Immature natural killer cell (primary cell): ENCODE measurements around the gene MARCHF2. TPM values are rescaled to one million over a fixed set of nuclear protein-coding genes. Genes with fewer than 3 reads are reported as not detected.
A peak's percentile ranks its signal among the peaks of the same experiment; 100 is the strongest.

ENCODE experiments used
- DNase-seq, 3 donors: peaks; one replicate each; pipeline ENCODE4 v3.0.0; 2022; ENCODE audit warnings: mixed read lengths in 1 of 3
- H3K27ac Mint-ChIP-seq, 6 donors: one replicate each; pipeline ENCODE4 v1.8.0; 2020; ENCODE audit warnings: mixed read lengths in 6 of 6, mild to moderate bottlenecking in 5 of 6, inconsistent platforms in 4 of 6, moderate library complexity in 3 of 6
- H3K27me3 Mint-ChIP-seq, 3 donors: one replicate each; pipeline ENCODE4 v1.8.0; 2020 to 2021; ENCODE audit warnings: low read depth in 3 of 3, mild to moderate bottlenecking in 3 of 3, mixed read lengths in 3 of 3, moderate library complexity in 3 of 3, inconsistent platforms in 1 of 3
- H3K36me3 Mint-ChIP-seq, 3 donors: one replicate each; pipeline ENCODE4 v1.8.0; 2020; ENCODE audit warnings: mixed read lengths in 3 of 3, inconsistent platforms in 2 of 3, mild to moderate bottlenecking in 2 of 3
- H3K4me1 Mint-ChIP-seq, 2 donors: one replicate each; pipeline ENCODE4 v1.8.0; 2020; ENCODE audit warnings: inconsistent platforms in 2 of 2, mild to moderate bottlenecking in 2 of 2, mixed read lengths in 2 of 2, moderate library complexity in 1 of 2
- H3K4me3 Mint-ChIP-seq, 5 donors: one replicate each; pipeline ENCODE4 v1.8.0; 2020; ENCODE audit warnings: mild to moderate bottlenecking in 5 of 5, mixed read lengths in 5 of 5, inconsistent platforms in 3 of 5, moderate library complexity in 3 of 5
- H3K9me3 Mint-ChIP-seq, 6 donors: one replicate each; pipeline ENCODE4 v1.8.0; 2020; ENCODE audit warnings: mild to moderate bottlenecking in 6 of 6, mixed read lengths in 6 of 6, inconsistent platforms in 4 of 6, moderate library complexity in 3 of 6
- polyA plus RNA-seq, 3 donors: library from polyadenylated mRNA; unstranded; fragments of 300-500 nt; fragmentation: Illumina TruSeq; gene quantifications; one replicate each; pipeline ENCODE4 v1.2.3, GENCODE V29; 2021

Gene MARCHF2
- polyA plus RNA-seq, 3 donors from 2014 or later = 43.9 to 71.4 (median 59.4) TPM

DNA sequence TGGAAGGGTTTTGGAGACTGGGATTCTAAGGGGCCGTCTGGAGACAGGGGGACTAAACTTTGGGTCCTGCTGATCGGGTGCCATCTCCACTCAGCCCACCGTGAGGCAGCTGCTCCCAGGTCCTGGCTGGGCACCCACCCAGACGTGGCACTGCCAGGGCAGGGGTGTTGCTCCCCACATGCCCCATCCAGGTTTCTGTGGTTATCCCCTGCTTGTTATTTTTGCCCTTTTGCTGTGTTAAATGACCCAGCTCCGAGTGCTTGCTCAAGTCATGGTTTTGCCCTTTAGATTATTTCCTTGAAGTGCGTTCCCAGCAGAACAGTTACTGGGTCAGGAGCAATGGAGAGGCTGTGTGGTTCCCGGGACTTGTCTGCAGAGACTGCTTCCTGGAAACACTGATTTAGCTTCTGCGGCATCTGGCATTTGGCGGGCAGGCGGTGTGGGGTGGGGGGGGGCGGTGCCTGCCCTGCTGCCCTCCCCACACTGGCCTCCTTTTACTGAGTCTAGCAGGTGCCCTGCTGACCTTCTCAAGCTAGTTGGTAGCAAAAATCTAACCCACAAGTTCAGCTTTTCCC is 21.0 kb upstream of the MARCHF2 start:
- Mint-ChIP-seq H3K4me3 (peak overlapping the region; percentile 63 to 92 (median 84)), H3K27me3 (peaks cover 3 to 7% (median 5%) of the 10 kb centered on the region in 3 donors), H3K36me3 (no peaks in the 10 kb centered on the region), H3K27ac (peak overlapping the region; percentile 71 to 91 (median 86)), H3K4me1 (peaks cover 45 to 46% of the 10 kb centered on the region in 2 donors), H3K9me3 (no peaks in the 10 kb centered on the region)
- DNase-seq = peak in 1 of 3 donors; percentile 9

GRCh38 chr19:8393192-8393870 is 19.8 kb upstream of the MARCHF2 start:
- no peak for DNase-seq
- Mint-ChIP-seq H3K9me3 (no peaks in the 10 kb centered on the region), H3K27ac (peak overlapping the region in 3 of 6 donors; percentile 34 to 48 (median 36)), H3K4me3 (peak overlapping the region in 3 of 5 donors; percentile 30 to 44 (median 38)), H3K27me3 (peaks cover 3 to 7% (median 6%) of the 10 kb centered on the region in 3 donors), H3K36me3 (no peaks in the 10 kb centered on the region), H3K4me1 (peaks cover 50 to 52% of the 10 kb centered on the region in 2 donors)

DNA sequence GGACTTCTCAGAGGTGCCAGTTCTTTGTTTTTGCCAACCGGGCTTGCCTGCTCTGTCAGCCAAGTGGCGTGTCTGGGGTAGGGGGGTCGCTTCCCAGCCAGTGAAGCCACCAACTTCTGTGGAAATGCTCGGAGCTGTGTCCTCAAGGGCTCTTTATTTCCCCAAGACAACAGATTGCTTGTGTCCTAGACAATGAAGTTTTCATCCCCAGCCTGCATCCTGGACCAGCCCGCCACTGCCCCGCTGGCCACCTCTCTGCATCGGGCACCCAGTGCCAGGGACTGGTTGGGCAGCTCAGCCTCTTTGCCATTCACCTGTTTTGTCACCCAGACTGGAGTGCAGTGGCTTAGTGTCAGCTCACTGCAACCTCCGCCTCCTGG is 19.2 kb upstream of the MARCHF2 start:
- H3K4me3 Mint-ChIP-seq = no peak overlapping the region

DNA sequence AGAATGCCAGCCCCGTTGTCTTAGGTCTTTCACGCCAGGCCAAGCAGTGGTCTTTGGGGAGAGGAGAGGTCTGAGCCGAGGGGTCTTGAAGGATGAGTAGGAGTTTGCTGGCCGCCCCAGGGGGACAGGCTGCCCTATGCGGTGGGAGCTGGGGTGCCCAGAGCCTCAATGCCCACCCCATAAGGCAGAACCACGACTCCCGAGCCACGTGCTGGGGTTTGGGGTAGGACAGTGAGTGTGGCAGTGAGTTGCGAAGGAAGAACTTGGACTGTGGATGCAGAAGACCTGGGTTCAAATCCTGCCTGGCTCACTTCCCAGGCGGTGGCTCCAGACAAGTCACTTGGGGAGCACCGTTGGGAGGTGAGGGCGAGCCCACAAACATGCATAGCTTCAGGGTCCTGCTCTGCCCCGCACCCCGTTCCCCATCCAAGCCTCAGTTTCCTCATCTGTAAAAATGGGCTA is 17.5 kb upstream of the MARCHF2 start:
- H3K27ac Mint-ChIP-seq = peak overlapping the region in 1 of 6 donors; percentile 67
- H3K4me1 Mint-ChIP-seq = peaks cover 42 to 51% of the 10 kb centered on the region in 2 donors

More for the DNA sequence above, 19.2 kb upstream of the MARCHF2 start:
- no peak for DNase-seq
- Mint-ChIP-seq H3K36me3 (no peaks in the 10 kb centered on the region), H3K27me3 (peaks cover 3 to 7% (median 6%) of the 10 kb centered on the region in 3 donors), H3K27ac (no peak overlapping the region), H3K4me1 (peaks cover 50 to 52% of the 10 kb centered on the region in 2 donors), H3K9me3 (no peaks in the 10 kb centered on the region)

GRCh38 chr19:8396185-8396562 is 16.9 kb upstream of the MARCHF2 start:
- Mint-ChIP-seq H3K36me3 (no peaks in the 10 kb centered on the region), H3K9me3 (no peaks in the 10 kb centered on the region), H3K4me1 (peaks cover 38 to 47% of the 10 kb centered on the region in 2 donors), H3K27me3 (peaks cover 1 to 4% (median 2%) of the 10 kb centered on the region in 3 donors), H3K27ac (peak overlapping the region in 5 of 6 donors; percentile 15 to 86 (median 65)), H3K4me3 (peak overlapping the region in 1 of 5 donors; percentile 5)
- DNase-seq = no peak

More for the DNA sequence above, 17.5 kb upstream of the MARCHF2 start:
- H3K9me3 Mint-ChIP-seq = no peaks in the 10 kb centered on the region
- no peaks in the 10 kb centered on the region for H3K36me3 Mint-ChIP-seq
- peaks cover 1 to 4% (median 4%) of the 10 kb centered on the region in 3 donors for H3K27me3 Mint-ChIP-seq
- no peak overlapping the region for H3K4me3 Mint-ChIP-seq
- DNase-seq = no peak

DNA sequence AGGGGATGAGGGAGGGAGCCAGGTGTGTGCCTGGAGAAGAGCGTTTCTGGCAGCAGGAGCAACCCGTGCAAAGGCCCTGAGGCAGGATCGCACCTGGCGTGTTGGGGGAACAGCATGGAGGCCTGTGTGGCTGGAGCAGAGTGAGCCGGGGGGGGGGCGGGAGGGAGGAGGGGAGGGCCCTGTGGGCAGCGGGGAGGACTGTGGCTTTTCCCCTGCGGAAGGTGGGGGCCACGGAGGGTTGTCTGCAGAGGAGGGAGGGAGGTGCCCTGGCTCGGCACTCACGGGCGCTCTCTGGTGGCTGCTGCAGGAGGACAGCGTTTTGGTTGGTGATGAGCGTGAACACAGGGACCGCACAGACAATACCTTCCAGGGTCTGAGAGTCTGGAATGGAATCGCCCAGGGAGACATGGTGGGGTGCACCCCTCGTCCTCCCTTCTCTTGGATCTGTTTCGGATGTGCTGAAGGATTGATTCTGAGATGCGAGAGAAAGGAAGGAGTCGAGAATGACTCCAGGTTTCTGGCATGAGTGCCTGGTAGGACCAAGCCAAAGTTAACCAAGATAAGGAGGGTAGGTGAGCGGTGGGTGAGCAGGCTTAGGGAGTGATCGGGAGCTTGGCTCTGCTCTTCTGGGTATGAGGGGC is 16.4 kb upstream of the MARCHF2 start:
- H3K4me1 Mint-ChIP-seq = peaks cover 34 to 43% of the 10 kb centered on the region in 2 donors
- H3K4me3 Mint-ChIP-seq = peak overlapping the region in 2 of 5 donors; percentile 46 to 59
- no peaks in the 10 kb centered on the region for H3K36me3 Mint-ChIP-seq
- peaks cover 1 to 4% (median 2%) of the 10 kb centered on the region in 3 donors for H3K27me3 Mint-ChIP-seq
- H3K9me3 Mint-ChIP-seq = no peaks in the 10 kb centered on the region
- H3K27ac Mint-ChIP-seq = peak overlapping the region; percentile 45 to 86 (median 72)
- DNase-seq = peak; percentile 68 to 76 (median 76)

GRCh38 chr19:8397271-8397670 is 15.8 kb upstream of the MARCHF2 start:
- Mint-ChIP-seq H3K36me3 (no peaks in the 10 kb centered on the region), H3K9me3 (no peaks in the 10 kb centered on the region), H3K4me1 (peaks cover 28 to 37% of the 10 kb centered on the region in 2 donors), H3K27ac (peak overlapping the region in 4 of 6 donors; percentile 26 to 75 (median 60)), H3K4me3 (peak overlapping the region in 1 of 5 donors; percentile 59), H3K27me3 (peaks cover 1 to 4% (median 2%) of the 10 kb centered on the region in 3 donors)
- no peak for DNase-seq

DNA sequence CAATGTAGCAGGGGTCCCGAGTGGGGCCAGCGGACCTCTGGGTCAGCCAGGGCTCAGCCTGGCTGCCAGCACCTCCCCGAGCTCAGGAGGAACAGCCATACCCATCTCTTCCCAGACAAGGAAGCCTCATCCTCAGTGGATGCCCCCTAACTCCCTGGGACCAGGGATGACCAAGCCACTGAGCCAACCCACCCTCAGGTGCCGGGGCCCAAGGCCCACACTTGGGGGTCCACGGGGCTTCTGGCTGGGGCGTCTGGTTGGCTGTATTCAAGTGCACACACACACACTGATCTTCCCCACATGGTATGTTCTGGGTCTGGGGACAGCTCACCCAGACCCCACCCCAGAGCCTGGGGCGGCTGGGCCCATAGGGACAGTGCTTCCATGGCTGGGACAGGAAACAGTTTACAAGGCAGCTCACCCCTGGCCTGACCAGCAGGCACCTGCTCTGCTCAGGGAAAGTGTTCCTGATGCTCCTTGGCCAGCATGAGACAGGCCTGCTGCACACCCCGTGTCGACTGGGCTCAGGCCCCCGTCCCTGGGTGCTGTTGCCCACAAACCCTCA is 15.3 kb upstream of the MARCHF2 start:
- Mint-ChIP-seq H3K9me3 (no peaks in the 10 kb centered on the region), H3K4me1 (peaks cover 23 to 35% of the 10 kb centered on the region in 2 donors), H3K27ac (no peak overlapping the region), H3K27me3 (peaks cover 1 to 4% (median 2%) of the 10 kb centered on the region in 3 donors), H3K4me3 (no peak overlapping the region), H3K36me3 (no peaks in the 10 kb centered on the region)
- no peak for DNase-seq

DNA sequence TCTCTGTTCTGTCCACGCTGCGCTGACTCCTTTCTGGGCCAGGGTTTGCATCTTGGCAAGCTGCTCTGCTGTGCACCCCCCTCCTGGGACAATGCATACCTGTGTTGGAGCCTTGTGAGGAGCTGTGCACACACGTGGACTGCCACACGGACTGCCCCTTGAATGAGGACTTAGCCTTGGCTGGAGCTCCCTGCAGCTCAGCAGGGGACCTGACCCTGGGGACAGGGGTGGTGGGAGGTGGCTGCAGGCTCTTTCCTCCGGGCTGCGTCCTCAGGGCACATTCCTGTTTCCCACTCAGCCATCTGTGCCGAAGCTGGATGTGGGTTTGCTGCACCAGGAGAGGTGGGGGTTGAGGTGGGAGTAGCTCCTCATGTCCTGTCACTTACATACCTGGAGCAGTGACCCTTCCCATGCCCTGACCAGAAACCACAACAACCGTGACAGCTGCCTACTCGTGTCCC is 14.8 kb upstream of the MARCHF2 start:
- Mint-ChIP-seq H3K27ac (no peak overlapping the region), H3K4me1 (peaks cover 18 to 32% of the 10 kb centered on the region in 2 donors), H3K4me3 (no peak overlapping the region), H3K36me3 (no peaks in the 10 kb centered on the region), H3K27me3 (peaks cover 1 to 4% (median 2%) of the 10 kb centered on the region in 3 donors), H3K9me3 (no peaks in the 10 kb centered on the region)
- DNase-seq = no peak

GRCh38 chr19:8399681-8400188 is 13.4 kb upstream of the MARCHF2 start:
- no peak overlapping the region for H3K27ac Mint-ChIP-seq
- DNase-seq = no peak
- H3K4me3 Mint-ChIP-seq = no peak overlapping the region
- H3K4me1 Mint-ChIP-seq = peaks cover 18 to 30% of the 10 kb centered on the region in 2 donors
- peaks cover 1 to 4% (median 2%) of the 10 kb centered on the region in 3 donors for H3K27me3 Mint-ChIP-seq
- no peaks in the 10 kb centered on the region for H3K9me3 Mint-ChIP-seq
- H3K36me3 Mint-ChIP-seq = peaks cover 0 to 3% (median 3%) of the 10 kb centered on the region in 3 donors

GRCh38 chr19:8401981-8402411 is 11.1 kb upstream of the MARCHF2 start:
- H3K4me1 Mint-ChIP-seq = peaks cover 6 to 12% of the 10 kb centered on the region in 2 donors
- H3K27me3 Mint-ChIP-seq = peaks cover 0 to 7% (median 1%) of the 10 kb centered on the region in 3 donors
- no peak overlapping the region for H3K4me3 Mint-ChIP-seq
- H3K9me3 Mint-ChIP-seq = no peaks in the 10 kb centered on the region
- no peak for DNase-seq
- H3K36me3 Mint-ChIP-seq = peaks cover 0 to 3% (median 3%) of the 10 kb centered on the region in 3 donors
- H3K27ac Mint-ChIP-seq = no peak overlapping the region

- Mint-ChIP-seq H3K4me1 (peaks cover 0 to 5% of the 10 kb centered on the region in 2 donors), H3K9me3 (no peaks in the 10 kb centered on the region)
- DNase-seq = no peak
Observed at GRCh38 chr19:8403098-8403819, 9.8 kb upstream of the MARCHF2 start.

DNA sequence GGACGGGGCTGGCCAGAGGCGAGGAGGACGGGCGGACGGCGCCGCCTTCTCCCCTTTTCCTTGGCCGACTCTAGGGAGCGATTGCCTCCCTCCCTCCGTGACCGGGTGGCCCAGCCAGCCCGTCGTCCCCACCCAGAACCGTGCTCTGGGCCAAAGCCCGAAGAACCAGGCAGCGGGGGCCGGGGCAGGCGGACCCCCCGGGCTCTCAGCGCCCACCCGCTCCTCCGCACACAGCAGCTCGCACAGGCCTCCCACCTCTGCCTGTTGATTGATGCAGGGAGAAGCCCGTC is 9.3 kb upstream of the MARCHF2 start:
- Mint-ChIP-seq H3K4me1 (peaks cover 0 to 5% of the 10 kb centered on the region in 2 donors), H3K9me3 (no peaks in the 10 kb centered on the region), H3K27me3 (peaks cover 0 to 6% (median 1%) of the 10 kb centered on the region in 3 donors), H3K4me3 (no peak overlapping the region), H3K36me3 (peaks cover 0 to 3% (median 3%) of the 10 kb centered on the region in 3 donors), H3K27ac (no peak overlapping the region)
- DNase-seq = no peak

More at GRCh38 chr19:8403098-8403819, 9.8 kb upstream of the MARCHF2 start:
- Mint-ChIP-seq H3K27me3 (peaks cover 0 to 6% (median 1%) of the 10 kb centered on the region in 3 donors), H3K36me3 (peaks cover 0 to 3% (median 3%) of the 10 kb centered on the region in 3 donors), H3K27ac (no peak overlapping the region), H3K4me3 (no peak overlapping the region)
